HG03571 (cell line): ENCODE results near the gene GIT1.

Experiments used
- ATAC-seq: cut with Tn5 transposase; IDR thresholded peaks from one replicate; pipeline ENCODE4 v1.9.1; 2021; ENCODE audit not compliant: unreplicated experiment

The GIT1 gene

DNA sequence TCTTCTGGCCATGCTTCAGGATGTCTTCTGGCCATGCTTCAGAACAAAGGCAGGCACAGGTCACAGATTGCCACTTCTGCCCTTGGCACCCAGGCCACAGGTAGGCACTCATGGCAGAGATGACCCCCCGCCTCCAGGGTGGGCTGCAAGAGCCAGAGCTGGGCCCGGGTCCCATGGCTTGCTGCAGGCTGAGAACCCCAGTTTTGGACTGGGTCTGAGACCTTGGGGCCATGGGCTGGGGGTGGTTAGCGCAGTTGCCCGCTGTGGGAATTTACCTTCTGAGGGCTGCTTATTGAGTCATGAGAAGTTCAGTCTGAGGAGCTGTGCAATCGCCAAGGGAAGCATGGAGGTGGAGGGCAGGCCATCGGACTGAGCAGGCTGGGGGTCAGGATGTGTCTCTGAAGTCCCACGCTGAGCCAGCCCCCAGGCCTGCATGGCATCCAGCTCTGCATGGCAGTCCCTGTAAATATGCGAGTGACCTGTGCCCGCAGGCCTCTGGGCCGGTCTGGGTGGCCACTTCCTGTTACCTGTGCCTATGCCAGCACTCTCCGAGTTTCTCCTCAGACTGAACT is 5.2 kb upstream of the GIT1 start:
- ATAC-seq, result no peak

DNA sequence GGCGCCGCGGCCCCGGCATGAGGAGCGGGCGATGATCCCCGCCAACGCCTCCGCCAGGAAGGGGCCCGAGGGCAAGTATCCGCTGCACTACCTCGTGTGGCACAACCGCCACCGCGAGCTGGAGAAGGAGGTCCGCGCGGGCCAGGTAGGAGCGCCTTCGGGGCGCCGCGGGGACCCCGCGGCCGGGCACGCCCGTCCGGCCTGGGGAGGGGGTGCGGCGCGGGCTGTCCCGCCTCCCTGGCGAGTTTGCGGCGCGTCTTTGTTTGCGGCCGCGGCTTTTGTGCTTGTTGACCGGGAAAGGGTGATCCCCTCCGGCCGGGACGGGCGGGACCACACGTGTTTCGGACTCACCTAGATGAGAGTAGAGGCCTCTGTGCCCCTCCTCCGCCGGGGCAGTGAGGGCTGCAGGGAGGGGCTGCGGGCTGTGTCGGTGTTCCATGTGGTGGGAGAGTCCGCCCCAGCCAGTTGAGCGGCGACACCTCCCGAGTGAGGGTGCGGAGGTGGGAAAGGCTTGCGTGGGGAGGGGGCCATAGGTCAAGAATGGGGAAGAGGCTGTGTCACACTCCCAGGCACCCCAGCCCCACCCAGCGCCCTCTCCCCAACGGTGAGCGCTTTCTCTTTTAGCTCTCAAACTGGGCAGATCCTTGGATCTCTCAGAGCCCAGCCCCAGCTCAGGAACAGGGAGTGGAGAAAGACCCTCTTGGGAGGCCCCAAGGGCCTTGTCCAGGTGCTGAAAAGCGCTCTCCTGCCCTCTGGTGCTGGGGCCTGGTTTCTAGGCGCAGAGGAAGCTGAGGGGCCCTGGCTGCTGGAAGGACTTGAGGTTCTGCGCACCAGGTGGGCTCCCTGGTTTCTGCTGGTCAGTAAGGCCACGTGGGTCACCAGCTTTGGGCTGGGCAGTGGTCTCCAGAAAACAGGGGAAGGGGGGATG is 4.4 kb upstream of the GIT1 start:
- ATAC-seq, result no peak

DNA sequence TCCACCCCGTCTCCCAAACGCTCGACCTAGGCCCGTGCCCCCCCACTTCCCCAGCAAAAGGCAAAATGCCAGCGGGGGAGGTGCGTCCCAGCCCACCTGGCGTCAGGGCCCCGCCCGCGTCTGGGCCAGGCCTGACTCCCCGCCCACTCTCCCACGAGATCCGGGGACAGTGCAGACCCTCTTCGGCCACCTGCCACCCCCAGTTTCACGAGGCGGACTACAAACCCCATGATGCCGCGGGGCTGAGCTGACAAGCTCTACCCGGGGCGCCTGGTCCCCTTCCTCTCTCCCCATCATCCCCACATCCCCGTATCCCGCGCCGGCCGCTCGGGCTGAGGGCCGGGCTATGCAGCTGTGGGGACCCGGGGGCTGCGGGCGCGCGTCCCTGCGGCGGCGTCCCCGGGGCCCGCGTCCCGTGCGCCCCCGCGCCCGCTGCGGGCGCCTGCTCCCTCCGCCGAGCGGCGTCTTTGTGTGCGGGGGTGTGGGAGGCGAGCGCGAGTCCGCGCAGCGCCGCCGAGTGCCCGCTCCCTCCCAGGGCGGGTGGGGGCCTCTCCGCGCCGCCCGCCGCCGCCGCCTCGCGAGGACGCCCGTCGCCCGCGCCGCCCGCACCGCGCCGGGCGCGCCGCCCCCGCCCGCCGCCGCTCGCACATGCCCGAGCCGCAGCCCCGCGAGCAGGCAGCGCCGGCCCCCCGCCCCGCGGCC is 3.6 kb upstream of the GIT1 start, which contains the start of gene ANKRD13B:
ANKRD13B (plus strand) TSS at position 283 of the 702 bp plus-strand sequence. CDS start 490 bp downstream, outside the sequence.
- ATAC-seq, result no peak

DNA sequence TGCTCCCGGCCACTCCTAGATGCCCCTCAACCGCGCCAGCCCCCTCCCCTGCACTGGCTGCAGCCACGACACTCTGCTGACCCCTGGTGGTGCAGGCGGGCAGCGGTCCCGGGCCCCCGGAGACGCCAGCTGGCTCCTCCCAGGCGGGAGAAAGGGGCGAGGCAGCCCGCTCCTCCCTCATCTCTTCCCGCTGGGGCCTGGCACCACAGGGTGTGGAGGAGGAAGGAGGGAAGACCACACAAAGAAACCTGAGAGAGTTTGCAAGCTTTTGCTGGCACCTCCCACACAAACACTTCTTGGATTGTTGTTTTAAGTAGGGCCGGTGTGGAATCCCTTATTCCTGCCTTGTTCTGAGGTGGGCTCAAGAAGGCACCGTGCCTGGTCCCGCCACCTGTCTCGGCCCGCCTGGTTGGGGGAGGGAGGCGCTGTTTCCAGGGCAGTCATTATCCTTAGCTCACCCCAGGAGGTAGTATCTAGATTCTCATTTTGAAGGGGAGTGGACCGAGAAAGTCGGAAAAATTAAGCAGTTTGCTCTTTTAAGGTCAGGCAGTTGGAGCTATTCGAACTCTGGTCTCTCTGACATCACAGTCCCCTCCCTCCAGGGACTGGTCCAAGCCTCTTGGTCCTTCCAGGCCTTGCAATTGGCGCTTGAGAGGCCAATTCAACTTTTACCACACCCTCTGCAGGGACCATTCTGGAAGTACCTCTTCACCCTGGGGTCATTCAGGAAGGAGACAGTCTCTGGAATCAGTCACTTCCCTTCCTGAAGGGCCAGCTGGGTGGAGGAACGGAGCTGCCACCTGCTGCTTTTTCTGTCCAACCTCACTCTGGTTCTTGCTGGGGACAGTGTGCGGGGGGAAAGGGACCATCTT is 2.5 kb upstream of the GIT1 start:
- no peak for ATAC-seq

DNA sequence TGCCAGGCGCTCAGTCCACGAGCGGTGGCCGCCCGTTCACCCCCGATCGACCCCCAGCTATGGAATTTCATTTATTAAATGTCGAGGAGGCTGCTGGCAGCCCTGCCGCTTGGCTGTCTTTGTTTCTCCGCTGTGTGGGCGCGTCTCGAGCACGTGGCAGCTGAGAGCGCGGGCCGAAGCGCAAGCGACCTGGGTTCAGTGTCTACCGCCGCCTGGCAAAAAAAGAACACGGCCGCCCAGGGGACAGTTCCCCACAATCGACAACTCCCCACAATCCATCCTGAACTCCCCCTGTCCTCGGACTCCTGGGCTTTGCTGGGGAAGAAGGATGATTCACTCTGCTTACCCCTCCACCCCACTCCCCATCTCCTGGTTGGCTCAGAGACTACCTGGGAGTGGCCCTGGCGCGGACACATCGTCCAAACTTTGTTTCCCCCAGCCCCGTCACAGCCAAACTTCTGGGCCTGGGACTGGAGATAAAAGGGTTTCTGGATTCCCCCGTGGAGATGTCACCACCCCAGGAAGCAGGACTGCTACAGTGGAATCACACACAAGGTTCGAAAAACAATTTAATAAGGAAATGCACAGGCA is 1.8 kb upstream of the GIT1 start:
- no peak for ATAC-seq

DNA sequence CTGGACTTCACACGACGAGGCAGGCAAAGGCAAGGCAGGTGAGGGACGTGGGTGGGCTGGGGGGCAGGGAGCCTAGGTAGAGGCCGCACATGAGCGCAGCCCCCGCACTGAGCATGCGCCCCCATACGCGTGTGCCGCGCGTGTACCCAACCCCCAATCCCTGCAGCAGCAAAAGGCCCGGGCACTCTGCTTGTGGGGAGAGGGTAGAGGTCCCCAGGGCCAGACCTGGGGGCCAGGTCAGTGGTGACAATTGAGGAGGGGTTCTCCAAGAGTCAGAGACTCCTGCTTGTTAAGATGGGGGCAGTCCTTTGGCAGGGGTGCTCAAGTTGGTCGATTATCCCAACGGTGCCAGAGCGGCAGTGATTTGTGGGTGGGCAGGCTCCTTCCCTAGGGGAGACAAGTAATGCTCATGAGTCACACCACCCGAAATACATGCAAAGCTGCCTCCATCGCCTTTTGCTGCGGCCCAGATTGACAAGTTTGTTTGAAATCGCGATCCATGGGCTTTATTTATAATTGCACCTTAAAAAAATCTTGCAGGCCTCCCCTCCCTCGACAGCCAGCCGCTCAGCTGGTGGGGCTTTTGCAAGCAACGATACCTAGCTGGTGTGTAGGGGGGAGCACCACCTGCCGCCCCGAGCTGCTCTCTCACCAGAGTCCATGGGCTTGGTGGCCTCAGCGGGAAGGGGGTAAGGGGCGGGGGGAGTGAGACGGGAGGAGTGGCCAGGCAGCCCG is 1.1 kb upstream of the GIT1 start:
- ATAC-seq, result no peak

DNA sequence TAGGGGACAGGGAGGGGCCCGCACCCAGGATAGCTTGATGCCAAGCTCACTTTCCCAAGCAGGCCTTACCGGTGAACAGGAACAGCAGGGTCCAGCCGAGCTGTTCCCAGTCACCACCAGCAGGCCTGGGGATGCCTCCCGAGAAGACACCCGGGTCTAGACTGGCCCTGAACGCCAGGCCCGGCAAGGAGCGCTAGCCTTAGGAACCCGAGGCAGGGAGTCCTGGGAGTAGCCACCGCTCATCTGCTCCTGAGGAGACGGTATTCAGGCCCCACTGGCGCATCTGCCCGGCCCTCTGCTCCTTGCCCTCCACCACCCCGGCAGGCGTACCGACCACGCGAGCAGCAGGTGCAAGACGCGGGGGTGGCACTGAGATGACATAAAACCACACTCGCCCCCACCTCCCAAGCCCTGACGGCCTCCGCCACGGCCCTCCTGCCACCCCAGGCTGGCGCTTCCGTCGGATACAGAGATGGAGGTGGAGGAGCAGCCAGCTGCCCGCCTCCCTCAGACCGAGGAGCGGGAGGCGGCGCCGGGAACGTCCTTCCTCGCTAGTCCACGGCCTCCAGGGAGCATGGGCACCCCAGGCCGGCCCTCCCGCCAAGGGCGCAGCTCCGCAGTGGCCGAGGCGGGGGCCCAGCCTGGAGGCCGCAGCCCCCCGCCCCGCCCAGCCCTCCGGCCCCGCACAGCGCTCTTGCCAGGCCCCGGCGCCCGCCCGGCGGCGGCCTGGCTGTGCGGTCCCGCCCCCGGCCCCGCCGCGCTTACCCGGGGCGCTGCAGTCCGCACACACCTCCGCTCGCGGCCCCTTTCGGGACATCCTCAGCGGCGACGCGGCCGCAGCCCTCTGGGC is 661 bp downstream of the GIT1 start:
- peak; percentile 16 for ATAC-seq

DNA sequence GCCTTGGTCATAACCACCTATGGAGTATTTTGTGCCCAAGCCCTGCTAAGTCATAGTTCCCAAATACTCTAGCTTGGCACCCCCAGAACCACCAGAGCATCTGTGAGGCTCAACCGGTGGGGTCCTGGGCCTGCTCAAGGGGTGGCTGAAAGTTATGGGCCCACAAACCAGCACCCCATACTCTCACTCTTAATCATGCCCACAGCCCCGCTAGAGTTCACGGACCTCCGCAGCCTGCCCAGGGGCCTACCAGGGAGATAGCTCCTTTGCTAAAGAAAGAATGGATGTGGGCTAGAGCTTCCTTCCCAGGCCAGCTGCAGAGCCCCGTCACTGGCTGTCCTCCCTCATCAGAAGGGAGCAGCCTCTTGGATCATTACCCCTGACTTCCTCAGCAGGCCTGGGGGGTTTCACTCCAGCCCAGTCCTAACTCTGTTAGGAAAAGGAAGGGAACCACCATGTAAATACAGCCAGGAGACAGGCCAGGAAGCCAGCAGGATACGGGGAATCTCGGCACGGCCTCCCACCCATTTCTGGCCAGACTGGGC is 1.4 kb downstream of the GIT1 start:
- no peak for ATAC-seq

DNA sequence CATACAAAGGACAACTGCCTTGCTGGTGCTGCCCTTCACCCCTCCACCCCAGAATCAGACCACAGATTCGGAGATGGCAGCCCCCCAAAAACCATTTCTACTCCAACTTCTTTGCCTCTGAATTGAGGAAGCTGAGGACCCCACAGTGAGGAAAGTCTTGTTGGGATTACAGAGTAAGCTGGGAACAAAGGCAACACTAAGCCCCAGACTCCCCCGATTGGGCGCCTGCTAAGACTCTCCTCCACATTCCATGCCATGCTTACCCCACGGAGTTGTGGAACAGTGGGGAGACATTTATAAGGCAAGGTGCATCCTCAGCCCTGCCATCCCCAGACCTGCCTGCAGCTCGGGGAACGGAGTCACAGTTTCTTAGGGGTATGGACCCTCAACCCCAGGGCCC is 1.9 kb downstream of the GIT1 start:
- no peak for ATAC-seq

DNA sequence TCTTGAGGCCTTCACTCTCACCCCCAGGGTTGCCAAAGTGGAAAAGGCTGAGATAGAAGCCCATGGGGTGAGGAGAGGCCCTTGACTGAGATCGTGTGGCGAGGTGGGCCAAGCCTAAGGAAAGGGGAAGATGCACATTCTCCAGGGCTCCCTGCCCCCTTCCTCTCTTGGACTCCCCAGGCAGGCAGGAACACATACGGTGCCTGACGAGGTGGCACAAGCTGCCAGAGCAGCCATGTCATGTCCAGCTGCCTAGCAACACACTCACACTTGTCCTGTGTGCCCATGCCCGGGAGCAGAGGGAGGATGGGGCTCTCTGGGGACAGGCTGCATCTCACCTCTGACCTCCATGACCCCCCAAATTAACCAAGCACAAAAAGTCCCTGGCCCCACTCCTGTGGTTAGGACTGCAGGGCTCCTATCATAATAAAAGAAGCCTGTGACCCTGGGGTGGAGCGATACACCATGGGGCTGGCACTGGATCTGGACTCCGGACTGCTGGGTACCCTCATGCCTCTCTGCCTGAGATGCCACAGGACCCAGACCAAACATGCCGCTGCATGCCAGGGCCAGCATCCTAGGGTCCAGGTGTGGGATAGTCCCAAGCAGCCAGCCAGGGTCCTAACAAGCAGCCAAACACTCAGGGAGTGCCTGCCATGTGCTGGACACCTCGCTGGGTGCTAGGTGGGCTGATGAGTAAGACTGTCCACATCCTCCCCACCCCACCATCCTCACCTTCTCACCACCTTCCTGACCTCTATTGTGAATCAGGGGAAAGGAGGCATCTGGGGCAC is 2.6 kb downstream of the GIT1 start:
- no peak for ATAC-seq

DNA sequence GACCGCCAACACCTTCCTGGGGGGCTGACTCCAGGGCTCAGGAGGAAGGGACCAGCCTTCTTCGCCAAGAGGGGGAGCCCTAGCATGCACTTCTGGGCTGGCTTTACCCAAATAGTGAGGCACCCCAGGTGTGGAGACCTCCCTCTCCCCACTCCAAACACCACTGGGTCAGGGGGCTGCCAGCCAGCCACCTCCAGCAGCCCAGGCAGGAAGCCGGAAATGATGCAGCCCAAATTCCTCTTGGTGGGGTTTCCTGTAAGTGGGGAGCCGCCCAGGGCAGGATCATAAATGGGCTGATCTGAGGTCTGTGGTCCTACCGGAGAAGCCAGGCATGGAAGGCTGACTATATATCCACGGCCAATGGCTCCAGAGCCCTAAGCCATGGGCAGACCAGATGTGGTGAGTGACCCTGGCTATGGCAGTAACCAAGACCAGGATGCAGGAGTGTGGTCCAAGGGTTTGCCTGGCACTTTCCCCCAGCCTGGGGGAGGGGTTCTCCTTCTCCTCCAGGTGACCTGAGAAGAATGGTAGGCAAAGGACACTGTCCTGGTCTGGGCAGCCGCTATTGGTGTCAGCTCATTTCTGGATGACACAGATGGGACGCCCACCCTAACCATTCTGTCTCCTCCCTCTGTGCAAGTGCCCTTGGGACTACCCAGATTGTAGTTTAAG is 4.2 kb downstream of the GIT1 start:
- ATAC-seq, result no peak

DNA sequence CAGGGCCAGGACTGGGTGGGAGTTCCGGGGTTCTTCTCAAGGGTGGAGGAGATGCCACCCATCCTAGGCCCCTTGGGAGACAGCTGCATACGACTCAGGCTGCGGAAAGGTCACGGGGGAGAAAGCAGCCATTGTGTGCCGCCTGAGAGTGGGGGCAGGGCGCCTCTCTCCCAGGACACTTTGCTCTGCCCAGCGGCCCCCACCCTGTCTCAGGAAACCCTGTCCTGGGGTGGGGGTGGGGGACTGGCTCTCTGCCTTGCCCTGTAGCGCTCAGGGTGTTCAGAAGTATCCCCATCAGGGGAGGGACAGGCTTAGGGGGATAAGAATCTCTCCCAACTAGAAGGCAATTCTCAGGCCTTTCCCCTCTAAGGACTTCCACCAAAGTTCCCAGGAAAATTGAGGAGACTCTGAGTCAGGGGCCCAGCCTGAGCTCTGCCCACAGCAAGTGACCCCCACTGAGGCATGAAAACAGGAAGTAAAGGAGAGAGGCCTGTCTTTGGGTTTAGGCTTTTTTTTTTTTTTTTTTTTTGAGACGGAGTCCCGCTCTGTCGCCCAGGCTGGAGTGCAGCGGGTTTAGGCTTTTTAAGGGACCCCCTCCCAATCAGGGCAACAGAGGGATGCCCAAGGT is 4.9 kb downstream of the GIT1 start:
- ATAC-seq, result no peak

DNA sequence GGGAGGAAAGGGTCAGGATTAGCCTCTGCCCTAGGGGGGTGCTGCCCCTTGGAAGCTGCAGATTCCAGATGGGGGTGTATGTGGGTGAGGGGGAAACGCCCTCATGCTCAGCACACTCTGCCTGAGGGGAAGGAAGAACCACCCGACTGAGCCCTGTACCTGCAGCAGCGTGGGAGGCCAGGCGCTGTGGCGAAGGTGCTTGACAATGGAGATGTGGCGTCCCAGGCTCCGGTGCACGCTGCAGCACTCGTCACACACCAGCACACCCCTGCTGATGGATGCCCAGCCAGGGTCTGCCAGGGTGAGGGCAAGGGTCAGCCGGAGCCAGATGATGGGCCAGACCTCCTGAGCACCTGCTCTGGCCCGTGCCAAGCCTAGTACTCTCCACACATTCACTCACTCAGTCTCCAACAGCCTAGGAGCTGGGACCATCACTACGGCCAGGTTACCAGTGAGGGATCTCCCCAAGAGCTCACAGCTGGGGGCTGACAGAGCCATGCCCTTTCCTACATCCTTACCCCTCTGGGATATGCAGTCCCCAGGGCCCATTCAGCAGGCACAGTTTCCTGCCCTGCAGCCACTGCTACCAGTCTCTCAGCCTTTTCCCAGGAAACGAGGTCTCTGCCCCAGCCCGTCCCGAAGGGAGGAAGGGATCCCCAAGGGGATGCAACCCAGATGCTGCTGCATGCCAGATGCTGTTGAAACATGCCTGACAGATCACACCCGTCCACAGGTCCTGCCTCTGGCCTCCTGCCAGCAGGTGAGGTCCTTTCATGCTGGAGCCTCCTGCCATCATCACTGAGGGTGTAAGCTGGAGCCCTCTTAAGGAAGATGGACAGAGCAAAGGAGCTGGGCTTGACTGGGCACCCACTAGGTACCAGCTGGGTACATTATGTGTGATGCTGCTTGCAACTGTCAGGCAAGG is 5.9 kb downstream of the GIT1 start:
- ATAC-seq, result no peak

DNA sequence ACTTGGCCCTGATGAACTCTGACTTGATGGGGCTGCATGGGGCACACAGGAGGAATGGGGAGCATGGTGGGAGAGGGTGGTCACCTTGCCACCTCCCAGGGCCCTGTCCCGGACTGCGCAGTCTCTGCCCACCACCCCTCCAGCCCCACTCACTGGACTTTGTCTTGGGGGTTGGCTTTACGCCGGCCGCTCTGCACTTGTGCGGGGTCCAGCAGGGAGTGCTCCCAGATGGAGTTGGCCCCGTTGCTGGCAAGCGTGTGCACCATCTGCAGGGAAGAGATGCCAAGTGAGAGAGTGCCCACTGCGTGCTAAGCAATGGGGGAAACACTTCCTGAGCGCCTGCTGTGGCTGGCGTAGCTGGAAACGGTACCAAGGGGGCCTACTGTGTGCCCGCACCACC is 6.7 kb downstream of the GIT1 start:
- no peak for ATAC-seq

DNA sequence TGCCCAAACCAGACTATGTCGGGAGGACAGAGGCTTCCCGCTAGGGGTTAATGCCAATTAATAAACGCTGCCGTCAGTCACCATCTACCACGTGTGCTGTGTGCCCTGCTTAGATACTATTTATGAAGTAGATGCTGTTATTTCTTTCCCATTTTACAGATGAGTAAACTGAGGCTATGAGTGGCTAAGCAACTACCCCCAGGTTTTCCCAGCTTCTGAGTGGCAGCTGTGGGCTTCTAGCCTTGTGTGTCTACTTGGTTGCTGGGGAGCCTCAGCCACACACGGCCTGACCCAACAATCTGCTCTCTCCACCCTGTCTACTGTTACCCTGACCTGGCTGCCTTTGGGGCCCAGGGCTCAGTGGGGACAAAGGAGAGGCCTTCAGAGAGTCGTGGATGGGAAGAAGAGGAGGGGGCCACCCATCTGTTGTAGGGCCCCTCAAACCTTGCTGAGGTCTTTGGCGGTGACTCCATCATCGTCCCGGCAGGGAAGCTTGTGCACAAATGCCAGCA is 7.1 kb downstream of the GIT1 start:
- ATAC-seq, result no peak
